HG03108 (cell line): ENCODE measurements around the gene MTFMT.

Source experiments
- ATAC-seq: cut with Tn5 transposase; IDR thresholded peaks from one replicate; pipeline ENCODE4 v1.9.1; 2021; ENCODE audit warnings: moderate library complexity; ENCODE audit not compliant: unreplicated experiment

The MTFMT gene

DNA sequence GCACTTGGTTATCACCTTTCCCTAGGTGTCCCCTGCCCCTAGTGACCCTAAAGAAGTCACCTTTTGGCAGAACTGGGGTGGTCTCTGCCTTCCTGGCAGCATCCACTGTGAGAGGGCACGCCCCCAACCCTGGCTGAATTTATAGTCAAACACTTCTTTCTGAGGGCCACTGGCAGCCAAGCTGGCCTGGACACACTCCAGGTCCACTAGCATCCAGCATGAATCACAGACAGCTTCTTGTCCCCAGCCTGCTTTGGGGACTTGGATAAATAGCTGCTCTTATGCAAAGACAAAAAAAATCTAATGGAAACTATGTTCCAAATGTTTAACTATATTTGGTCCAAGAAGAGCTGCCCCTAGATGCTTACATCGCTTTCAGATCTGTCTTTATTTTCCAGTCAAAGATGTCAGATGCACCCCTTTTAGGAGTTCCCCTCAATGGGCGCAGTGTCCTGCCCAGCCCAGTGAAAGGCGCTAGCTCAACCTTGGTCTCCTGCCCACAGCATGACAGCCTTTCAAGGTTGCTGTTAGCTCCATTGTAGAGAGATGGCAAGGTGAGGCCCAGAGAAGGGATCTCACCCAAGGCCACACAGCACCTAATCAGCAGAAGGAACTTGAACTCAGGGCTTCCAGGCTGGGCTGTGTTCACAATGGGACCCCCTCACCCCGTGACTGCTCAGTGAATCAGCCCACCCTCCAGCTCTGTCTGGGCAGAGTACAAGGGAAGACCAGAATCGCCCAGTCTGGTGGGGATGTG is 31.4 kb upstream of the MTFMT start:
- ATAC-seq = no peak

DNA sequence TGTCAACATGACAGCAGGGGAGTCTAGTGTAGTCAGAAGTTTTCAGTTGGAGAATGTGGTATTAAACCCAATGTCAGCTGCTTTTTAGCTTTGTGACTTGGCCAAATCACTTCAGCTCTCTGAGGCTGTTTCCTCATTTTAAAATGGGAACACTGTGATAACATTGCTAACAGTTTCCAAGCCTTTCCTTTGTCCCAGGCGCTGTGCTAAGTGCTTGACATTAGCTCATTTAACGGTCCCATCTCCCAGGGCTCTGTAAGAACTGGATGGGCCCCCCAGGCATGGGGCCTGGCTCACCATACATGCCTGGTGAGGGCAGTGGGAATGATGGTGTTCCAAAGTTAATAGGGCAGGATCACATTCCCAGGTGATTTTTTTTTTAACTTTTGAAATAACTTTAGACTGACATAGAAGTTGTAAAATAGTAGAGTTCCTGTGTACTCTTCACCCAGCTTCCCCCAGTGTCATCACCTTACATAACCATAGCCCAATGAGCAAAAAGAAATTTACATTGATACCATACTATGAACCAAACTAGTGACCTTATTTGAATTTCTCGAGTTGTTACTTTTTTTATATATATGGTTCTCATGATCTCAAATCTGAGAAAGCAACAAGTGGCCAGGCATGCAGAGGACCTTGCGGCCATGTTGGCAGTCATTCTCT is 30.6 kb upstream of the MTFMT start:
- no peak for ATAC-seq

DNA sequence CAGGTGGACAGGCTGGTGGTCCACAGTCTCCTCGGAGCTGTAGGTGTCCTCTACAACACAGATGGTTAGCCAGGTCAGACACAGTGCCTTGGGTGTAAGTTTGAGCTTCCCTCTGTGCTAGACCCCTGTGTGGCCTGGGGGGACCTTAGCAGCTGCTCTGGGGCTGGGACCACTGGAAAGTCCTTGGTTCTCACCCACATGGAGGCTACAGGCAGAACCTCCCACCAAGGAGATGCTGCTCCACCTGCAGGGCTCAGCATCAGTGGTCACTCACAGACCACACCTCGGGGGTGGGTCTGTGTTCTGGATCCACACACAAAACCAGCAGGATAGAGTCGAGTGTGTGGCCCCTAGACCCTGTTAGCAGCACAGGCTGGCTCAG is 29.9 kb upstream of the MTFMT start:
- no peak for ATAC-seq

DNA sequence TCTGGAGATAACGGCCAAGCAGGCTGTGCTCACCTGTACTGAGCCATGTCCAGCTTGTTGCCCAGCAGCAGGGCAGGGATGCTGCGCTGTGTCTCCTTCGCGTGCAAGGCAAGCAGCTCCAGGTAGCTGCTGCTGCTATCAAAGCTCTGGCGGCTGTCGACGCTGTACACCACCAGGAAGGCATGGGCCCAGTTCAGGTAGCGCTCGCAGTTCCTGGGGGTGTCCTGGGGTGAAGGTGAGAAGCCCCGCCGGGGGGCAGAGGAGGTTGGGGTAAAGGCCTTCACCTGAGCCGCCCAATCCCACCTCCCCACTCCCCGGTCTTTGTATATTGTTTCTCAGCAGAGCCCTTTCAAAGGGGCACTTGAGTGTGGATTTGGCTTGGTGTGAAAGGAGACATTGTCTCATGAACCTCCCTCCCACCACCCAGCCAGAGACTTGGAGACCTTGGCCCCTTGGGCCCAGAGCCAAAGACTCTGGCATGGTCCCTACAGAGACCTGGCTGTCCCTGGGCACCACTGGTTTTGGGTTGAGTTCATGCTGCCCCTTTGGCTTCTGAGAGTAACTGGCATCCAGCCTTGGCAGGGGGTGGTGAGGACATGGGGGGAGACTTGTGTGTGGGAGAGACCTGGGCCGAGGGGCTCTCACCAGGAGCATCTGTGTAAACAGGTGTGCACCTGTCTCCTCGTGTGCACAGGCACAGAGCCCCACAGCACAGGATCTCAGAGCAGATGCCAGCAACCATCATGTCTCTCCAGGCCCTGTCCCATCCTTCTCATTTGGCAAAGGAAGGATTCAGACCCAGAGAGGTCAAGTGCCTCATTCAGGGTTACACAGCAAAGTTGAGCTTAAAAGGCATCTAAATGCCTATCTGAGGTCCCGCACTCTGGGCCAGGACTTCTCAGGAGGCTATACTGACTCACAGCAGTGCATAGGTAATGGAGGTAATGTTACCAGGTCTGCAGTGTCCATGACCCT is 29.2 kb upstream of the MTFMT start:
- ATAC-seq = no peak

DNA sequence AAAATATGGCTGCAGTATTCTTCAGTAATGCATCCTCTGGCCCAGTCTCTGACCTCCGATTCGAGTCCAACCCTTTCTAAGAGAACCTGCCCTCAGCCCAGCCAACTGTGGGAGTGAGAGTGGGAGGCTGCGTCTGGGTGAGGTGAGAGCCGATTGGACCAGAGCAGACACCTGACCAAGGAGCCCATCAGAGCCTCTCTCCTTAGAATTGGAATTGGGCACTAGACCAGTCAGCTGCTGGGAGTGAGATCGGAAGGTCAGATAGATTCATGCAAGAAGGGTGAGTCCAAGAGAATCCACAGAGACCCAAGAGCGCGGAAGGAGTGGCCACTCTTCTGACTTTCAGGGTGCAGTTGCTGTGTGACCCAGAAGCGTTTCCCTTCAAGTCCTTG is 28.1 kb upstream of the MTFMT start:
- ATAC-seq = no peak

DNA sequence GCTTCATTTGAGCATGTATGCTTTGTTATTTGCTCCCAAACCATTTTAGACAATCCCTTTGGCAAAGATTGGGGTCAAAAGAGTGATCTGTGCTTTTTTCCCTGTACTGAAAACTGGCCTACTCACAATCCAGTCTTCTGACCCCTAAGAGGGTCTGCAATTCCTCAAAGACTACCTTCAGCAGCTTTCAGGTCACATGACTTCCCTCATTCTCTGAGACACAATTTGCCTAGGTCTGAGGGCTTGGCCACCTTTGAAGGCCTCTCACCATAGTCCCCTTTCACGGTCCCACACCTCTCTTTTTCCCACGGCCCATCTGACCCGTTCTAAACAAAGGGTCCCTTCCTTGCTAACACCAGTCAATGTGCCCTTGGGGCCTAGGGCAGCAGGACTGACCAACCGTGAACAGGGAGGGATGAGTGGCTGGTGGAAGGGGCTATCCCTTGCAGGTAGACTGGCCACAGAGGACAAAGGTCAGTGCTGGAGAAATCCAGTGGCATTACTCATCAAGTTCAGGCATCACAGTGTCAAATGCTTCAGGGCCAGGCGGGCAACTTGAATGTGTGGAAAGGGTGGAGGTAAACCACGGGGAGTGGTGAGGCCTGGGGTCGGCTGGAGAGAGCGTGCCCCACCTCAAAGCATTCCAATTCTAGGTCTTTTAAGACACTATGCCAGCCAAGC is 27.6 kb upstream of the MTFMT start:
- ATAC-seq = no peak

DNA sequence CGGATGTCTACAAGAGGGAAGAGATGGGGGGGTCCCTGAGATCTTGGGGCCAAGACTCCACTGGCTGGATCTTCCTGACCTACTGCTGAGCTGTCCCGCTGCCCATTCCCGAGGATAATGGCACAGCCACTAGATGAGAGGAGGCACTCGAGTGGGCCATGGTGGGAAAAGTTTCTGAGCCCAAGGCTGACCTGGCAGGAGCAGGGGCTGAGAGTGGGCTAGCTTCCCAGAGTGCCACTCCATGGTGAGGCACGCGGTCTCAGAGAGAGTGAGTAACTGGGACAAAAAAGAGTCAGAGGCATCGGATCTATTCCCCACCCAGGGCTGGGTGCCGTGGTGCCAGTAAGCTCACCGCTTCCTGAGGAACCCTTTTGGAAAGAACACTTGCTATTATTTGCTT is 26.7 kb upstream of the MTFMT start:
- no peak for ATAC-seq

DNA sequence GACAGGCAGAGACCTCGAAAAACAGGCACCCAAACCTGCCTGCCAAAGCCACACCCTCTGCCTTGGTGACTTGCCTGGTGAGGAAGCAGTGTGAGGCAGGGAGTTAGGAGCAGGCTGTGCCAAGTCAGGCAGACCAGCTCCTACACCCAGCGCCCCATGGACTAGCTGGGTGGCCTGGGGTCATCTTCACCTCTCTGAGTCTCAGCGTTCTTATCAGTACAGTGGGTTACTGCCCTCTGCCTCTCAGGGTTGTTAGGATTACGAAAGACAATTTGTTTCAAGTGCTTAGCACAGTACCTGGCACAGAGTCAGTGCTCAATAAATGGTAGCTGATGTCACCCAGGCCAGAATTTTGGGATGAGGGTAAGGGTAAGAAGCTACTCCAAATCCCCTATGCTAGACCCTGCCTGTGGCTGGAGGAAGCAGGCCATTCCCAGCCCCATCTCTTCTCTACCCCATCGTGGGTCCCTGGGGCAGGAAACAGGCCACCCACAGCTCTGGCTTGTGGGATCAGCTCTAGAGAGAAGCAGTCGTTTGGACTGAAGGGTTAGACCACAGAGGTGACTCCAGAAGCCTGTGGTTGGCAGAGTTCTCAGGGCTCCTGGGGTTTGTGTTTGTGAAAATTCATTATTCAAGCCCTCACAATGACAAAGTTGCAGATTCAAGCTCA is 25.9 kb upstream of the MTFMT start:
- no peak for ATAC-seq

DNA sequence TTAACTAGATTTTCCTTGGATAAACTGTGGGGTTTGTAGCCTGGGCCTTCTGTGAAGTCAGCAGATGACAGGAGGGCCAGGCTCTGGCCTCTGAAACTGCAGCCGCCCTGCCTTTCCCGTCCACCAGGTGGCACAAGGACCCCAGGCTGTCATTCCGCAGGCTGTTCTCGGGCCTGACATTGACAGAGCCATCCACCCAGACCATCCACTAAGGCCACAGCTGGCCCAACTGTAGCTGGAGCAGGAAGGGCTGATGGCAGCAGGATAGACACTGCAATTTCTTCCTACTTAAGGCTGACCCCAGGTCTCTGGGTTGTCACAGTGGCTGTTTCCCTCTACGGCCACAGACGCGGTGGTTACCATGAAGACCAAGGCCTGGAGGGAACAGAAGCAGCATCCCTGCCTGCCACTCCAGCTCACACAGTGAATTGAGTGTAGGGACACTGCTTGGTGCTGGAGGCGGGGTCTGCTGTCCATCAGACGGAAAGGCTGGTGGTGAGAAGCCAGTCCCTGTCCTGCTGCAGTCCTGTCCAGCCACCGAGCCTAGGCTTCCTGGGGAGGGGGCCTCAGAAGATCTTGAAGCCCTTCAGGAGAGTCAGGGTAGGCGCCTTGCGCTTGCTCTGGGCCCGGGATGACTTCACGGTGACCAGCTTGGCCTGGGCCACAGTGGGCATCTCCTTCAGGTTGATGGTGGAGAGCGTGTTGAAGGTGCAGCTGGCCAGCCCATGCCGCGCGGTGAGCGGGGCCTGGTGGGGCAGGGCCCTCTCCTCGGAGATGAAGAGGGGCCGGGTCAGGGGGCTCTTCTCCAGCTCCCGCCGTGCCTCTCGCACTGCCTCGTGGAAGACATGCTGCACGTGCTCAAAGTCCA is 25.1 kb upstream of the MTFMT start:
- no peak for ATAC-seq

DNA sequence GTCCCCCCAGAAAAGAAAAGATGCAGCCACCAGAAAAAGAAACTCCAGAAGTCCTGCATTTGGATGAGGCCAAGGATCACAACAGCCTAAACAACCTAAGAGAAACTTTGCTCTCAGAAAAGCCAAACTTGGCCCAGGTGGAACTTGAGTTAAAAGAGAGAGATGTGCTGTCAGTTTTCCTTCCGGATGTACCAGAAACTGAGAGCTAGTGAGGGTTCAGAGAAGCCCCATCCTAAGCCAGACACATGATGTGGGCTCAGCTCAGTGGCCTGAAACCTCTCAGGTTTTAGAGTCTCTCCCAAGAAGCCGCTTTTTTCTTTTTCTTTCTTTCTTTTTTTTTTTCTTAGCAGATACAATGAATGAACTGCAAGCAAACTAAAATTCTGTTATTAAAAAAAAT is 23.5 kb upstream of the MTFMT start:
- ATAC-seq = no peak

DNA sequence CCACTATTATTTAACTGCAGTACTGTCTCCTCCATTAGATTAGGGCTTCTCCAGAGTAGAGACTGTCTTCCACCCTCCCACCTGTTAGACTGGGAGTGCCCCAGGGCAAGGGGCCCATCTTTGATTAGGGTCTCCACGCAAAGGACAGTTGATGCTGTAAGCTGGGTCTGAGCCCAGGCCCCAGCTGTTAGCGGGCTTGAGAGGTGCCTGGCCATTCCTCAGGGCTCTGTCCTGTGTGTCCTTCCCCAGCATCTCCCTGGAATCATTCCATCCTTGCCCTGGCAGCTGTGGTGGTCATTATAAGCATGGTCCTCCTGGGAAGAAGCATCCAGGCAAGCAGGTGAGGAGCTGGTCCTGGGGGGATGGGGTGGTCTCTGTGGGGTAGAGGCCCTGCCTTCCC is 21.8 kb upstream of the MTFMT start:
- ATAC-seq = no peak

DNA sequence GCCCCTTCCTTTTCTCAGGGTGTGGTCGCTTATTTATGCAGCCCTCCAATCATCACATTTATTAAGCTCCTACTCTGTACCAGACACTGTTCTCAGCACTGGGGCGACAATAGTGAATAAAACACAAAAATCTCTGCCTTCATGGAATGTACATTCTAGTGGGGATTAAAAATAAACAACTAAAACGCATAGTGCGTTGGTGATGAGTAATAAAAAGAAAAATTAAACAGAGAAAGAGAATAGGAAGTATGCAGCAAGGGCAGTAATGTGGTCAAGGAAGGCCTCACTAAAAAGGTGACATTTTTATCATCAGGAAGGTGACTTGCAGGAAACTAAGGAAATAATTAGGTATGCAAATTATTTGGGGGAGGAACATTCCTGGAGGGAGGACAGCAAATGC is 20.8 kb upstream of the MTFMT start:
- no peak for ATAC-seq

DNA sequence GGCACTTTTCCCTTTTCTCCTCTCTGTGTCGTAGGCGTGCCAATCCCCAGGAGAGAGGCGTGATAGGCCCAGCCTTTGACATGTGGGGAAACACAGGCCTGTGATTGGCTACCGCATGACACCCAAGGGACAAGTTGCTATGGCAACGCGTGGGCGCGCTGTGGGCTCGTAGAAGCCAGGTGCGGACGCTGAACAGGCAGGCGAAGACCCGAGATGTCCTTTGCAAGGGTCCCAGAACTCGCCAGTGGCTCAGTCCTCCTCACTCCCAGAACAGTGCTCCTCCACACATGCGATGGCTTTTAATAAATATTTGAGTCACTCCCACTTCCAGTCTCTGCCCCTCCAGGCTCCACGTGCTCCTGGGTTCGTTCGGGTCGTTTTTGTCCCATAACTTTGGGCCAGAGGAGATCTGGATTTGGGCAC is 20.0 kb upstream of the MTFMT start:
- peak; percentile 63 for ATAC-seq

DNA sequence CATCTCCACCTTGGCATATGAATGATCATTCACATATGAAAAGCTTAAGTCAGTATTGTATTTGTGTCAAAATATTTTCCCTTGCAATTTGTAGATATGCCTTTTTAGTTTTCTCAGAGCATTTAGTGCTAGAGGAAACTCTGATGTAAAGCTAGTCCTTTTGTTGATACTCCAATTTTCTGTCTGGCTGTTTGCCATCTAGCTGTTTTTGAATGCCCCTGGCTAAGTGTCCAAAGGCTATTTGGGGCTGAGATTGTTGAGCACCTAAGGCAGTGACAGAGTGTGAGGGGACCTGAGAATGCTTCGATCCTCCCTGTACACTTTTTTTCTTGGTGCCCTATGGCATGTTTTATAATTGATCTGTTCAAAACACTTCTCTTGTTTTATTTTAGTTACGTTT is 18.8 kb upstream of the MTFMT start:
- no peak for ATAC-seq

DNA sequence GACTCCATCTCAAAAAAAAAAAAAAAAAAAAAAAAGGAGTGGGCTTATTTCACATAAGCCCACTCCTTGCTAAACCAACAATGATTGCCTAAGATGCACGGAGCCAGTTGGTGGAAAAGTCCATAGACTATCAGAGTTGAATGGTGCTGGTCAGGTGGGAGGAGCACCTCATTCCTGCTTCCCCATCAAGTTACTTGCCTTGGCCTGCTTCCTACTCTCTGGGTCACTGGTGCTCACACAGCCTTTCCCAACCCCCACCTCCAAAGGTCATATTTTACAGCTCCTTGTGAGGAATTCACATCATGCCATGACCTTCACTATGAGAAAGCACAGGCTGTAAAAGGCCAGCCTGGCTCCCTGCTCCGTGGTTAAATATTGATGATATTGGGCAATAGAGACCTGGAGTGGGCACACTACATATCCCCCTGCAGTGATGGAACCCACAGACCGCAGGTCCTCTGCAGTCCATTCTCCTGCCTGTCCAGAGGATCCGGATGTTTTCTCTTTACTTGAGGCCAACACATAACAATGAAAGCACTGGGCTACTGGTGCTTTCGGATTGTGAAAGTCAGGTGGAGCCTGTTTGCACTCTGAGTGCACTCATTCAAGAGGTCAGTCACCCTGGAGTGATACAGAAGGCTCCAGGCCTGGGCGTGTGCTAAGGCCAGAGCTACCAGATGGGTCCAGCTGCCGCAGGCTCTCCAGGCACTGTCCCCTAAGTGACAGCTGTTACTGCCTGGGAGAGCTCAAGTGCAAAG is 15.5 kb upstream of the MTFMT start, which contains the start of gene SLC51B:
Gene SLC51B (plus strand): TSS at position 664 of the 758 bp plus-strand sequence. CDS start 4,618 bp downstream, outside the sequence.
- no peak for ATAC-seq

DNA sequence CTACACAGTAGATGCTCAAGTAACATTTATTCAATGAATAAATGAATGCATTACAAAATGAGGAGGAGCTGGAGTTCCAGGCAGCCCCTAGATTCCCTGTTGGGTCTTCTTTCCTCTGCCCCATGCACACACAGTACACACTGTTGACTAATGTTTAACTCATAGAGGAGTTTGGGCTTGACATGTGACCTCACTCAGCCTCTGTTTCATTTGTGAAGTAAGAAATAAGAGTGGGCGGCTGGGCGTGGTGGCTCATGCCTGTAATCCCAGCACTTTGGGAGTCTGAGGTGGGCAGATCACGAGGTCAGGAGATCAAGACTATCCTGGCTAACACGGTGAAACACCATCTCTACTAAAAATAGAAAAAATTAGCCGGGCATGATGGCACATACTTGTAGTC is 14.8 kb upstream of the MTFMT start:
- ATAC-seq = peak; percentile 64

DNA sequence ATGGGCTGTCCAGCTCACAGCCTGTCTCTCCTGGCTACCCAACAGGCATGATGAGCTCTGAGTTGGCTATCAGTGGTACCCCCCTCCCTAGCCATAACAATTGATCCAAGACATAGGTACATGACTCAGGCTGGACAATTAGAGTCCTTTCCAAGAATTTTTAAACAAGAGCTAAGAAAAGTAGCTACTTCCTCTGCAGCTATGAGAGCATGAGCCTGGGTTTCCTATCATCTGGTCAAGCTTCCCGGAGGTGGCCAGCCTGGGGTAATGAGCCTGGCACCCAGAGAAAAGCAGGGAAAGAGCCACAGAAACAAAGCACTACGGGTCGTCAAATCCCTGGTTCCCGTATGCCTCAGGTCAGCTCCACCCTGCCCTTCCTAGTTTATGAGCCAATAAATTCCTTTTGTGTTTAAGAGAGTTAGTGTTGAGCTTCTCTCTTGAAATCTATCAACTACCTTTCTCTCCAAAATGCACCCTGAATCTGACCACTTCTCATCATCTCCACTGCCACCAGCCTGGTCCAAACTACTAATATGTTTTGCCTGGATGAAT is 13.4 kb upstream of the MTFMT start:
- no peak for ATAC-seq

DNA sequence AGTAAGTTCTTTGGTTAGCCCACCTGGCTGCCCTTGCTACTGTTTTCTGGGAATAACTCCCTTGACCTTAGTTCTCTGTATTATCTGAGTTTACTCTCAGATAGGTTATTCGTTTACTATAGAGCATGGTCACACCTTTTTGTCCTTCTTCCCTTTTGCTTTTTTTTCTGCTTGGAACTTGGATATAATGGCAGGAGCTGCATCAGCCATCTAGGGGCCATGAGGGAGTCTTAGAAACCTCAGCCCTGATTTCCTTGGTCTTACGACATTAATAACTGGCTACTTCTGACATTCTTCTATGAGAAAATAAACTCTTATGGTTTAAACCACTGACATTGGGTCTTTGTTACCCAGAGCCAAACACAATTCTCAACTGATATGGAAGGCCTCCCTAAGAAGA is 12.3 kb upstream of the MTFMT start:
- no peak for ATAC-seq
